ENCODE results near the gene ZSWIM5.

Gene ZSWIM5

DNA sequence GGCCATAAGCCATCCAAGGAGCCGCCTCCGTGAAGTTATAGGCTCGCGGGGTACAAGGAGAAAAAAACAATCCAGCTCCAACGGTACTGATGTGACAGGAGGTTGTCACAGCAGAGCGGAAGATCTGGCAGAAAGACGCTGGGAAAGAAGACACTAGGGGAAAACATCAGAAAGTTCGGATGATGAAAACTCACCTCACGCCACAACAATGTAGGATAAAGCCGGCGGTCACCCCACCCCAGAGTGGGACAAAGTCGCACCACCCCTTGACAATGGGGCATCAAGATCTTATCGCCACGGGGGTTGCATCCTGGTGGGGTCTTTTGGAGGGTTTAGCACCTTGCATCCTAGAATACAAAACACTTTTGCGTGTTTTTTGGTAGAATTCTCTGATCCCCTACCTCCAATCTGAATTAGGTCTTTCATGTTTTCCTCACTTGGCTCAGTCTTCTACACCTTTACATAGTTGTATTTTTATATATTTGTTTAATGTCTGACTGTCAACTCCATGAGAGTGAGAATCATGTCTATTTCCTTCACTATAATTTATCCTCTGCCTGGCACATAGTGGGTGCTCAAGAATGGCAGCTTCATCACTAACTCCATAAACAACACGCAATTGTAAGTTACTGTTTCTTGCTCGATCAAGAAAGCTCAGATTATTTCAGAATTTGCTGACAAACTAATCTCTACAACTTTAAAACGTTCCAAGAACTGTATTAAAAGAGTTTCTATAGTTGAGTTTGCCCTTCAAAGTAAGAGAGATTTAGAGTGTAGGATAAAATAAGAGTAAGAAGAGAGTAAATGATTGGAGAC is 611 bp upstream of the ZSWIM5 start:
- TF ChIP-seq ZNF473 (tag by site-specific recombination; IDR thresholded peaks at IDR 0.05), result no peak
- TF ChIP-seq SETDB1 (IDR thresholded peaks at IDR 0.05; ENCODE audit: insufficient read length, low read length), result no peak
- TF ChIP-seq ZNF2 (tag by site-specific recombination; IDR thresholded peaks at IDR 0.05), result no peak
- 0 out of 2 replicates have a peak, but pooled peaks have one; percentile 23 for TF ChIP-seq EGR2 (tag by site-specific recombination; IDR thresholded peaks at IDR 0.05; ENCODE audit: low read depth)
- no peak for TF ChIP-seq ZFP41 (tag by site-specific recombination; IDR thresholded peaks at IDR 0.05; ENCODE audit: borderline replicate concordance)
- TF ChIP-seq ZNF514 (tag by site-specific recombination; IDR thresholded peaks at IDR 0.05), result no peak
- TF ChIP-seq ZNF10 (tag by site-specific recombination; IDR thresholded peaks at IDR 0.05), result no peak
- no peak for TF ChIP-seq ZSCAN16 (tag by site-specific recombination; IDR thresholded peaks at IDR 0.05)
- no peak for TF ChIP-seq ZNF561 (tag by site-specific recombination; IDR thresholded peaks at IDR 0.05; ENCODE audit: borderline replicate concordance)
- 0 out of 2 replicates have a peak, but pooled peaks have one; percentile 8 for TF ChIP-seq PRDM1 (tag by site-specific recombination; IDR thresholded peaks at IDR 0.05)
- no peak for TF ChIP-seq ZNF426 (tag by site-specific recombination; IDR thresholded peaks at IDR 0.05)
- no peak for TF ChIP-seq HOXD13 (CRISPR knock-in tag; IDR thresholded peaks at IDR 0.05; ENCODE audit: borderline replicate concordance)
- TF ChIP-seq, protein P1, sequence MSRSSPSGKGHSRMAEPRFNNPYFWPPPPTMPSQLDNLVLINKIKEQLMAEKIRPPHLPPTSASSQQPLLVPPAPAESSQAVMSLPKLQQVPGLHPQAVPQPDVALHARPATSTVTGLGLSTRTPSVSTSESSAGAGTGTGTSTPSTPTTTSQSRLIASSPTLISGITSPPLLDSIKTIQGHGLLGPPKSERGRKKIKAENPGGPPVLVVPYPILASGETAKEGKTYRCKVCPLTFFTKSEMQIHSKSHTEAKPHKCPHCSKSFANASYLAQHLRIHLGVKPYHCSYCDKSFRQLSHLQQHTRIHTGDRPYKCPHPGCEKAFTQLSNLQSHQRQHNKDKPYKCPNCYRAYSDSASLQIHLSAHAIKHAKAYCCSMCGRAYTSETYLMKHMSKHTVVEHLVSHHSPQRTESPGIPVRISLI (tag by site-specific recombination; IDR thresholded peaks at IDR 0.05), result no peak
- TF ChIP-seq GLI4 (tag by site-specific recombination; IDR thresholded peaks at IDR 0.05), result no peak
- no peak for TF ChIP-seq KLF16 (tag by site-specific recombination; IDR thresholded peaks at IDR 0.05)
- peak; percentile 37; the same call in 1 of the 2 replicates for TF ChIP-seq ZFHX2 (tag by site-specific recombination; conservative IDR thresholded peaks at IDR 0.05)
- no peak for TF ChIP-seq GLIS1 (tag by site-specific recombination; IDR thresholded peaks at IDR 0.05)
- TF ChIP-seq, protein P2, sequence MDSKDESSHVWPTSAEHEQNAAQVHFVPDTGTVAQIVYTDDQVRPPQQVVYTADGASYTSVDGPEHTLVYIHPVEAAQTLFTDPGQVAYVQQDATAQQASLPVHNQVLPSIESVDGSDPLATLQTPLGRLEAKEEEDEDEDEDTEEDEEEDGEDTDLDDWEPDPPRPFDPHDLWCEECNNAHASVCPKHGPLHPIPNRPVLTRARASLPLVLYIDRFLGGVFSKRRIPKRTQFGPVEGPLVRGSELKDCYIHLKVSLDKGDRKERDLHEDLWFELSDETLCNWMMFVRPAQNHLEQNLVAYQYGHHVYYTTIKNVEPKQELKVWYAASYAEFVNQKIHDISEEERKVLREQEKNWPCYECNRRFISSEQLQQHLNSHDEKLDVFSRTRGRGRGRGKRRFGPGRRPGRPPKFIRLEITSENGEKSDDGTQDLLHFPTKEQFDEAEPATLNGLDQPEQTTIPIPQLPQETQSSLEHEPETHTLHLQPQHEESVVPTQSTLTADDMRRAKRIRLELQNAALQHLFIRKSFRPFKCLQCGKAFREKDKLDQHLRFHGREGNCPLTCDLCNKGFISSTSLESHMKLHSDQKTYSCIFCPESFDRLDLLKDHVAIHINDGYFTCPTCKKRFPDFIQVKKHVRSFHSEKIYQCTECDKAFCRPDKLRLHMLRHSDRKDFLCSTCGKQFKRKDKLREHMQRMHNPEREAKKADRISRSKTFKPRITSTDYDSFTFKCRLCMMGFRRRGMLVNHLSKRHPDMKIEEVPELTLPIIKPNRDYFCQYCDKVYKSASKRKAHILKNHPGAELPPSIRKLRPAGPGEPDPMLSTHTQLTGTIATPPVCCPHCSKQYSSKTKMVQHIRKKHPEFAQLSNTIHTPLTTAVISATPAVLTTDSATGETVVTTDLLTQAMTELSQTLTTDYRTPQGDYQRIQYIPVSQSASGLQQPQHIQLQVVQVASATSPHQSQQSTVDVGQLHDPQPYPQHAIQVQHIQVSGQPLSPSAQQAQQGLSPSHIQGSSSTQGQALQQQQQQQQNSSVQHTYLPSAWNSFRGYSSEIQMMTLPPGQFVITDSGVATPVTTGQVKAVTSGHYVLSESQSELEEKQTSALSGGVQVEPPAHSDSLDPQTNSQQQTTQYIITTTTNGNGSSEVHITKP (tag by site-specific recombination; IDR thresholded peaks at IDR 0.05), result peak; percentile 75
- no peak for TF ChIP-seq ZSCAN23 (tag by site-specific recombination; IDR thresholded peaks at IDR 0.05)
- no peak for TF ChIP-seq SP3 (tag by site-specific recombination; IDR thresholded peaks at IDR 0.05)
- no peak for TF ChIP-seq ZNF658 (tag by site-specific recombination; IDR thresholded peaks at IDR 0.05)
- no peak for TF ChIP-seq ZNF558 (tag by site-specific recombination; IDR thresholded peaks at IDR 0.05)
- TF ChIP-seq ZNF510 (tag by site-specific recombination; IDR thresholded peaks at IDR 0.05; ENCODE audit: insufficient replicate concordance), result no peak
- TF ChIP-seq GLIS2 (tag by site-specific recombination; IDR thresholded peaks at IDR 0.05), result peak; percentile 31; the same call in 1 of the 2 replicates
- TF ChIP-seq ZBTB20 (tag by site-specific recombination; IDR thresholded peaks at IDR 0.05), result peak; percentile 22; the same call in 1 of the 2 replicates
- TF ChIP-seq ZNF423 (tag by site-specific recombination; IDR thresholded peaks at IDR 0.05), result no peak
- 0 out of 2 replicates have a peak, but pooled peaks have one; percentile 24 for TF ChIP-seq ZNF600 (tag by site-specific recombination; IDR thresholded peaks at IDR 0.05)
- no peak for TF ChIP-seq ZNF223 (tag by site-specific recombination; IDR thresholded peaks at IDR 0.05)
- no peak for TF ChIP-seq MZF1 (tag by site-specific recombination; IDR thresholded peaks at IDR 0.05; ENCODE audit: borderline replicate concordance)
- Histone ChIP-seq H3K27ac (ENCODE audit: extremely low read depth, low read depth, low read length) (peak overlapping the region; percentile 38; the same call in 1 of the 2 replicates), H3K9me3 (ENCODE audit: control insufficient read depth, insufficient read depth, low read depth, low read length) (no peaks in the 10 kb centered on the region), H3K4me3 (ENCODE audit: low read depth, low read length) (peak overlapping the region; percentile 98), H3K4me1 (ENCODE audit: control insufficient read depth, insufficient read depth, low read length) (peaks cover 10% of the 10 kb centered on the region), H3K36me3 (ENCODE audit: control insufficient read depth in 2 of 2, insufficient read depth in 1 of 2, low read length in 2 of 2) (no peaks in the 10 kb centered on the region)
- ChIA-PET CTCF (interaction anchor here (1.8 to 2.0 kb wide), 2 partner anchors 93 to 187 kb away, joined by 4 read pairs; no protein-coding TSS in a partner anchor), POLR2A (no interaction called here)

All from HEK293 (cell line).